Measurements from ENCODE around the gene MYO1B. TPM values are rescaled to one million over a fixed set of nuclear protein-coding genes. Genes with fewer than 3 reads are reported as not detected.

MYO1B gene
- total RNA-seq, 1 experiment from 2014 or later, result 43.2 TPM

DNA sequence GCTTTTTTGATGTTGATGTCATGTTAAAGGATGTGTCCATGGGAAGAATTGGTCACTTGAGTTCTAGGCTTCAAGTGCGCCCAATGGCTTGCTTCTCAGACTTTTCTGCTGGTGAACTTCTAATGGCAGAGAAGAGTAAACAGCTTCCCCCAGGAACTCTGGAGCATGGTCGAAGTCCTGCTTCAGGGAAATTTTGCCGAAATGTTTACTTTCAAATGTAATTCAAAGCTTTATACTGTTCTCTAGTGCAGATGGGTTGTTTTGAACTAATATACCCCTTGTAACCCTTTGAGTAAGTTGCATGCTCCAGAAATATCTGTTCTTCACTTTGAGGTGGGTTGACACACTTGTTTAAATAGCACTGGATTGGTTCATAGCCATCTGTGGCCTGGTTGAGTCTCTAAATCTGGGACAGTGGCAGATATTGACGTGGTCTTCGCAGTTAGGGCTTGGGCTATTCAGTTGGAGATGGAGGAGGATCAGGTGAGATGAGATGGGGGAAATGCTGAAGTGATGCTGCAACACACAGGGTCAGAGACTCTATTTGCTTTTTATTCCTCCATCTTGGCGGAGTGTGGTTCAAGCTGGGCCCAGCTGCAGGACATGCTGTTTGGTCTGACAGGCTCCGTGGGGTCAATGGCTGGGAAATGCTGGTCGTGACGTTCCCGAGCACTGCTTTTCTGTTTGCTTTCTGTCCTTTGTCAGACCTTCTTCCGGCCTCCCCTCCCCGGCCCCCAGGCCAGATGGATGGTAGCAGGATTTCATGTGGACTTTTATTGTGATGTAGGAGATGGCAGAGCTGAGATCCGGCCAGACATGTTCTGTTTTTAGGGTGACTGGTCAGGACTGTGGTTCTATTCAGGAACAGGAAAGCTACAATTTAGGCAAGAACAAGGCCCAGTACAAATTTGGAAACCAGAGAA, 35.9 kb downstream of the MYO1B start:
- Mint-ChIP-seq H3K4me3 (no peak overlapping the region), H3K27me3 (ENCODE audit: low read depth) (no peaks in the 10 kb centered on the region; the same call in 1 of the 2 replicates), H3K27ac (peak overlapping the region; percentile 26 to 90 (median 41); a peak in 6 of 7 replicates), H3K4me1 (peaks cover 32 to 41% of the 10 kb centered on the region in 2 experiments), H3K9me3 (no peaks in the 10 kb centered on the region), H3K36me3 (ENCODE audit: insufficient read depth in 1 of 3, low read depth in 3 of 3) (peaks cover 14 to 21% (median 20%) of the 10 kb centered on the region in 3 experiments)
- H3K27me3 ChIP-seq (ENCODE audit: insufficient read depth, low read length), result no peaks in the 10 kb centered on the region
- H4K20me1 ChIP-seq (ENCODE audit: control insufficient read depth, insufficient read depth, insufficient read length), result no peaks in the 10 kb centered on the region
- H3K23me2 ChIP-seq (ENCODE audit: insufficient read length, low read depth, low read length, poor library complexity, severe bottlenecking), result no peaks in the 10 kb centered on the region
- no peak overlapping the region for H3K27ac ChIP-seq (ENCODE audit: insufficient read length, low read depth, low read length)
- H3K14ac ChIP-seq (ENCODE audit: insufficient read depth, low read length), result peak overlapping the region; percentile 8; the same call in 1 of the 2 replicates
- H3K4me2 ChIP-seq (ENCODE audit: insufficient read depth, insufficient read length, low read length), result no peak overlapping the region
- H3K9ac ChIP-seq (ENCODE audit: extremely low read depth, insufficient read length, low read length), result no peak overlapping the region
- no peak overlapping the region for H2BK15ac ChIP-seq (ENCODE audit: low read depth, low read length)
- H4K91ac ChIP-seq (ENCODE audit: insufficient read length, low read depth, low read length), result no peak overlapping the region
- H4K5ac ChIP-seq (ENCODE audit: insufficient read length, low read depth, low read length), result no peak overlapping the region
- H2AFZ ChIP-seq (ENCODE audit: low read length), result no peak overlapping the region
- H2AK5ac ChIP-seq (ENCODE audit: insufficient read length, low read length), result no peak overlapping the region
- no peak overlapping the region for H2BK5ac ChIP-seq (ENCODE audit: insufficient read length, low read length)
- H2BK120ac ChIP-seq (ENCODE audit: low read depth, low read length, poor library complexity, severe bottlenecking), result no peak overlapping the region
- no CpG with 5 or more reads among the region's 13 CpGs for WGBS (ENCODE audit: extremely low coverage, insufficient read length, low lambda C conversion rate)
- no peak overlapping the region for H2BK12ac ChIP-seq (ENCODE audit: insufficient read length, low read depth, low read length)
- no peak overlapping the region for H3K56ac ChIP-seq (ENCODE audit: insufficient read length, low read depth, low read length)
- H3T11ph ChIP-seq (ENCODE audit: low read length), result no peak overlapping the region
- H3K18ac ChIP-seq (ENCODE audit: insufficient read length, low read depth, low read length), result no peak overlapping the region
- H3K23ac ChIP-seq (ENCODE audit: insufficient read length, low read depth, low read length), result no peak overlapping the region
- DNase-seq, result no peak
- H3K9me3 ChIP-seq (ENCODE audit: control insufficient read depth, low read depth, low read length), result no peaks in the 10 kb centered on the region
- peaks cover 4% of the 10 kb centered on the region for H3K79me1 ChIP-seq (ENCODE audit: insufficient read depth, low read depth, low read length, poor library complexity, severe bottlenecking)
- no peak overlapping the region for H3K4ac ChIP-seq (ENCODE audit: low read depth, low read length)
- no peak overlapping the region for H4K8ac ChIP-seq (replicated peaks; ENCODE audit: insufficient read length, low read depth, low read length)
- H3K79me2 ChIP-seq (ENCODE audit: insufficient read depth, low read length), result peaks cover 6% of the 10 kb centered on the region; the same call in 1 of the 2 replicates
- H2BK20ac ChIP-seq (ENCODE audit: low read depth, low read length, poor library complexity, severe bottlenecking), result no peak overlapping the region
- no peak for TF ChIP-seq CTCF (conservative IDR thresholded peaks at IDR 0.05)
- H3K4me1 ChIP-seq (ENCODE audit: insufficient read depth, low read length), result peaks cover 13% of the 10 kb centered on the region

All from H9 (cell line).